Gastroesophageal sphincter (tissue), 3 donors: ENCODE results near the gene MRPL43.

Experiments
- POLR2A ChIP-seq, 2 donors: fragments of 450-650 bp; IDR thresholded peaks; one replicate each; pipeline ENCODE4 v1.6.1; 2017; ENCODE audit warnings: antibody characterized with exemption in 2 of 2, mild to moderate bottlenecking in 2 of 2, moderate library complexity in 1 of 2
- POLR2AphosphoS5 ChIP-seq: sonication (generic); formaldehyde crosslinking; IDR thresholded peaks from one replicate; pipeline ENCODE4 v1.6.1; 2017; ENCODE audit warnings: antibody characterized with exemption
- TF ChIP-seq, protein P1 (sequence below), 4 experiments: fragments of 200-600 bp in 2 of 4; fragments of 450-650 bp in 2 of 4; sonication (generic) in 1 of 4; IDR thresholded peaks; one replicate each; pipeline ENCODE4 v1.5.1; 2017 to 2019; ENCODE audit warnings: antibody characterized with exemption in 4 of 4, mild to moderate bottlenecking in 2 of 4, moderate library complexity in 2 of 4

DNA sequence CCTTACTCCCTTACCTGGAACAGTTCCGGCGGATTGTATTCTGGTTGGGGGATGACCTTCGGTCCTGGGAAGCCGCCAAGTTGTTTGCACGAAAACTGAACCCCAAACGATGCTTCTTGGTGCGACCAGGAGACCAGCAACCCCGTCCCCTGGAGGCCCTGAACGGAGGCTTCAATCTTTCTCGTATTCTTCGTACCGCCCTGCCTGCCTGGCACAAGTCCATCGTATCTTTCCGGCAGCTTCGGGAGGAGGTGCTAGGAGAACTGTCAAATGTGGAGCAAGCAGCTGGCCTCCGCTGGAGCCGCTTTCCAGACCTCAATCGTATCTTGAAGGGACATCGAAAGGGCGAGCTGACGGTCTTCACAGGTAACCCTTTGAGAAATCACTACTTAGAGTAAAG, 1.8 kb upstream of the MRPL43 start:
- TF ChIP-seq, protein P1, sequence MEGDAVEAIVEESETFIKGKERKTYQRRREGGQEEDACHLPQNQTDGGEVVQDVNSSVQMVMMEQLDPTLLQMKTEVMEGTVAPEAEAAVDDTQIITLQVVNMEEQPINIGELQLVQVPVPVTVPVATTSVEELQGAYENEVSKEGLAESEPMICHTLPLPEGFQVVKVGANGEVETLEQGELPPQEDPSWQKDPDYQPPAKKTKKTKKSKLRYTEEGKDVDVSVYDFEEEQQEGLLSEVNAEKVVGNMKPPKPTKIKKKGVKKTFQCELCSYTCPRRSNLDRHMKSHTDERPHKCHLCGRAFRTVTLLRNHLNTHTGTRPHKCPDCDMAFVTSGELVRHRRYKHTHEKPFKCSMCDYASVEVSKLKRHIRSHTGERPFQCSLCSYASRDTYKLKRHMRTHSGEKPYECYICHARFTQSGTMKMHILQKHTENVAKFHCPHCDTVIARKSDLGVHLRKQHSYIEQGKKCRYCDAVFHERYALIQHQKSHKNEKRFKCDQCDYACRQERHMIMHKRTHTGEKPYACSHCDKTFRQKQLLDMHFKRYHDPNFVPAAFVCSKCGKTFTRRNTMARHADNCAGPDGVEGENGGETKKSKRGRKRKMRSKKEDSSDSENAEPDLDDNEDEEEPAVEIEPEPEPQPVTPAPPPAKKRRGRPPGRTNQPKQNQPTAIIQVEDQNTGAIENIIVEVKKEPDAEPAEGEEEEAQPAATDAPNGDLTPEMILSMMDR (IDR thresholded peaks at IDR 0.05): no peak
- TF ChIP-seq POLR2A (IDR thresholded peaks at IDR 0.05) (no peak), POLR2AphosphoS5 (no peak)
